ENCODE measurements around the gene SDCCAG8. TPM values are rescaled to one million over a fixed set of nuclear protein-coding genes. Genes with fewer than 3 reads are reported as not detected.

SDCCAG8 gene
- total RNA-seq, 1 experiment from 2014 or later: 36.6 TPM

- H3K4me3 ChIP-seq (ENCODE audit: low read length): no peak overlapping the region
- no peak overlapping the region for H3K4me2 ChIP-seq (ENCODE audit: low read depth, low read length, poor library complexity, severe bottlenecking)
- H4K20me1 ChIP-seq (ENCODE audit: insufficient read depth, low read depth, low read length): no peaks in the 10 kb centered on the region
- H3K9me2 ChIP-seq (replicated peaks; ENCODE audit: insufficient read depth, low read length): no peaks in the 10 kb centered on the region
- peaks cover 16% of the 10 kb centered on the region; the same call in 1 of the 2 replicates for H3K9me3 ChIP-seq (ENCODE audit: low read length)
- H3K4me1 ChIP-seq (ENCODE audit: low read length): peaks cover 10% of the 10 kb centered on the region
- H3K36me3 ChIP-seq (ENCODE audit: insufficient read depth, low read length): peaks cover 26% of the 10 kb centered on the region
- H3K27ac ChIP-seq (ENCODE audit: low read length): no peak overlapping the region
- DNase-seq: no peak
- no peak overlapping the region for H2AFZ ChIP-seq (ENCODE audit: low read length)
- H3K79me2 ChIP-seq (ENCODE audit: low read length): peaks cover 5% of the 10 kb centered on the region; the same call in 1 of the 2 replicates
- no peaks in the 10 kb centered on the region for H3K27me3 ChIP-seq (ENCODE audit: low read length)
- H3K9ac ChIP-seq (ENCODE audit: low read length): no peak overlapping the region
Measured at GRCh38 chr1:243292117-243292516, 36.3 kb downstream of the SDCCAG8 start.

- Histone ChIP-seq H3K4me2 (ENCODE audit: low read depth, low read length, poor library complexity, severe bottlenecking) (no peak overlapping the region), H3K27me3 (ENCODE audit: low read length) (no peaks in the 10 kb centered on the region), H3K9ac (ENCODE audit: low read length) (no peak overlapping the region)
Measured at GRCh38 chr1:243293941-243294722, 38.3 kb downstream of the SDCCAG8 start.

GRCh38 chr1:243294723-243295121 lies 38.9 kb downstream of the SDCCAG8 start:
- DNase-seq: no peak
- no peaks in the 10 kb centered on the region for H3K9me2 ChIP-seq (replicated peaks; ENCODE audit: insufficient read depth, low read length)
- H3K4me3 ChIP-seq (ENCODE audit: low read length): no peak overlapping the region
- peaks cover 16% of the 10 kb centered on the region; the same call in 1 of the 2 replicates for H3K9me3 ChIP-seq (ENCODE audit: low read length)
- no peaks in the 10 kb centered on the region for H4K20me1 ChIP-seq (ENCODE audit: insufficient read depth, low read depth, low read length)
- H3K4me1 ChIP-seq (ENCODE audit: low read length): no peaks in the 10 kb centered on the region
- no peak overlapping the region for H3K27ac ChIP-seq (ENCODE audit: low read length)
- H3K79me2 ChIP-seq (ENCODE audit: low read length): peaks cover 2% of the 10 kb centered on the region; the same call in 1 of the 2 replicates
- no peak overlapping the region for H3K4me2 ChIP-seq (ENCODE audit: low read depth, low read length, poor library complexity, severe bottlenecking)
- no peaks in the 10 kb centered on the region for H3K27me3 ChIP-seq (ENCODE audit: low read length)
- H3K36me3 ChIP-seq (ENCODE audit: insufficient read depth, low read length): peaks cover 30% of the 10 kb centered on the region
- no peak overlapping the region for H2AFZ ChIP-seq (ENCODE audit: low read length)
- H3K9ac ChIP-seq (ENCODE audit: low read length): no peak overlapping the region

More at GRCh38 chr1:243293941-243294722, 38.3 kb downstream of the SDCCAG8 start:
- peaks cover 29% of the 10 kb centered on the region for H3K36me3 ChIP-seq (ENCODE audit: insufficient read depth, low read length)
- no peaks in the 10 kb centered on the region for H3K9me2 ChIP-seq (replicated peaks; ENCODE audit: insufficient read depth, low read length)
- no peak overlapping the region for H2AFZ ChIP-seq (ENCODE audit: low read length)
- no peak overlapping the region for H3K27ac ChIP-seq (ENCODE audit: low read length)
- no peaks in the 10 kb centered on the region for H3K4me1 ChIP-seq (ENCODE audit: low read length)
- DNase-seq: no peak
- H3K79me2 ChIP-seq (ENCODE audit: low read length): peaks cover 2% of the 10 kb centered on the region; the same call in 1 of the 2 replicates
- H3K4me3 ChIP-seq (ENCODE audit: low read length): no peak overlapping the region
- H4K20me1 ChIP-seq (ENCODE audit: insufficient read depth, low read depth, low read length): no peaks in the 10 kb centered on the region
- H3K9me3 ChIP-seq (ENCODE audit: low read length): peaks cover 16% of the 10 kb centered on the region; the same call in 1 of the 2 replicates

GRCh38 chr1:243299069-243299468 lies 43.2 kb downstream of the SDCCAG8 start:
- H3K9me3 ChIP-seq (ENCODE audit: low read length): peaks cover 3% of the 10 kb centered on the region; the same call in 1 of the 2 replicates
- peaks cover 2% of the 10 kb centered on the region; the same call in 1 of the 2 replicates for H3K79me2 ChIP-seq (ENCODE audit: low read length)
- no peaks in the 10 kb centered on the region for H3K4me1 ChIP-seq (ENCODE audit: low read length)
- no peak for DNase-seq
- H3K9me2 ChIP-seq (replicated peaks; ENCODE audit: insufficient read depth, low read length): no peaks in the 10 kb centered on the region
- H3K9ac ChIP-seq (ENCODE audit: low read length): no peak overlapping the region
- H3K4me3 ChIP-seq (ENCODE audit: low read length): no peak overlapping the region
- H4K20me1 ChIP-seq (ENCODE audit: insufficient read depth, low read depth, low read length): no peaks in the 10 kb centered on the region
- H3K4me2 ChIP-seq (ENCODE audit: low read depth, low read length, poor library complexity, severe bottlenecking): no peak overlapping the region
- H3K27ac ChIP-seq (ENCODE audit: low read length): no peak overlapping the region
- H2AFZ ChIP-seq (ENCODE audit: low read length): no peak overlapping the region
- H3K36me3 ChIP-seq (ENCODE audit: insufficient read depth, low read length): peaks cover 13% of the 10 kb centered on the region
- H3K27me3 ChIP-seq (ENCODE audit: low read length): no peaks in the 10 kb centered on the region

- Histone ChIP-seq H4K20me1 (ENCODE audit: insufficient read depth, low read depth, low read length) (no peaks in the 10 kb centered on the region), H3K4me1 (ENCODE audit: low read length) (no peaks in the 10 kb centered on the region), H3K79me2 (ENCODE audit: low read length) (peaks cover 2% of the 10 kb centered on the region; the same call in 1 of the 2 replicates), H3K36me3 (ENCODE audit: insufficient read depth, low read length) (peaks cover 4% of the 10 kb centered on the region; the same call in 1 of the 2 replicates), H3K27ac (ENCODE audit: low read length) (no peak overlapping the region), H3K9me2 (replicated peaks; ENCODE audit: insufficient read depth, low read length) (no peaks in the 10 kb centered on the region), H3K9me3 (ENCODE audit: low read length) (no peaks in the 10 kb centered on the region), H2AFZ (ENCODE audit: low read length) (no peak overlapping the region), H3K4me3 (ENCODE audit: low read length) (no peak overlapping the region), H3K9ac (ENCODE audit: low read length) (no peak overlapping the region), H3K4me2 (ENCODE audit: low read depth, low read length, poor library complexity, severe bottlenecking) (no peak overlapping the region), H3K27me3 (ENCODE audit: low read length) (no peaks in the 10 kb centered on the region)
- DNase-seq: no peak
Measured at GRCh38 chr1:243301059-243301458, 45.2 kb downstream of the SDCCAG8 start.

- no peaks in the 10 kb centered on the region for H3K27me3 ChIP-seq (ENCODE audit: low read length)
- H4K20me1 ChIP-seq (ENCODE audit: insufficient read depth, low read depth, low read length): no peaks in the 10 kb centered on the region
- no peak overlapping the region for H3K4me2 ChIP-seq (ENCODE audit: low read depth, low read length, poor library complexity, severe bottlenecking)
- H2AFZ ChIP-seq (ENCODE audit: low read length): no peak overlapping the region
- H3K36me3 ChIP-seq (ENCODE audit: insufficient read depth, low read length): no peaks in the 10 kb centered on the region
- no peak overlapping the region for H3K27ac ChIP-seq (ENCODE audit: low read length)
- peaks cover 13% of the 10 kb centered on the region for H3K4me1 ChIP-seq (ENCODE audit: low read length)
- peaks cover 5% of the 10 kb centered on the region; the same call in 1 of the 2 replicates for H3K79me2 ChIP-seq (ENCODE audit: low read length)
- no peaks in the 10 kb centered on the region for H3K9me2 ChIP-seq (replicated peaks; ENCODE audit: insufficient read depth, low read length)
- H3K9ac ChIP-seq (ENCODE audit: low read length): no peak overlapping the region
- H3K9me3 ChIP-seq (ENCODE audit: low read length): no peaks in the 10 kb centered on the region
- no peak overlapping the region for H3K4me3 ChIP-seq (ENCODE audit: low read length)
- no peak for DNase-seq
Measured at GRCh38 chr1:243311809-243312208, 56.0 kb downstream of the SDCCAG8 start.

- Histone ChIP-seq H4K20me1 (ENCODE audit: insufficient read depth, low read depth, low read length) (no peaks in the 10 kb centered on the region), H3K27ac (ENCODE audit: low read length) (no peak overlapping the region), H3K4me1 (ENCODE audit: low read length) (peaks cover 13% of the 10 kb centered on the region), H3K36me3 (ENCODE audit: insufficient read depth, low read length) (no peaks in the 10 kb centered on the region), H3K4me2 (ENCODE audit: low read depth, low read length, poor library complexity, severe bottlenecking) (peak overlapping the region; percentile 18), H3K9ac (ENCODE audit: low read length) (no peak overlapping the region), H3K79me2 (ENCODE audit: low read length) (peaks cover 5% of the 10 kb centered on the region; the same call in 1 of the 2 replicates), H3K9me2 (replicated peaks; ENCODE audit: insufficient read depth, low read length) (no peaks in the 10 kb centered on the region), H3K4me3 (ENCODE audit: low read length) (no peak overlapping the region), H3K27me3 (ENCODE audit: low read length) (no peaks in the 10 kb centered on the region), H3K9me3 (ENCODE audit: low read length) (no peaks in the 10 kb centered on the region), H2AFZ (ENCODE audit: low read length) (peak overlapping the region; percentile 74)
- DNase-seq: no peak
Measured at GRCh38 chr1:243312952-243313634, 57.3 kb downstream of the SDCCAG8 start.

Data from Karpas-422 (cell line).